HG02885 (cell line): Measurements from ENCODE around the gene EP300.
"Not testable (repeated sequence)": the region's sequence is repeated elsewhere in the genome, so short reads cannot be mapped to it uniquely, and the experiment has no call there.

ENCODE experiments used
- ATAC-seq: cut with Tn5 transposase; IDR thresholded peaks from one replicate; pipeline ENCODE4 v1.9.1; 2021; ENCODE audit warnings: mild to moderate bottlenecking; ENCODE audit not compliant: unreplicated experiment, poor library complexity

Gene EP300

DNA sequence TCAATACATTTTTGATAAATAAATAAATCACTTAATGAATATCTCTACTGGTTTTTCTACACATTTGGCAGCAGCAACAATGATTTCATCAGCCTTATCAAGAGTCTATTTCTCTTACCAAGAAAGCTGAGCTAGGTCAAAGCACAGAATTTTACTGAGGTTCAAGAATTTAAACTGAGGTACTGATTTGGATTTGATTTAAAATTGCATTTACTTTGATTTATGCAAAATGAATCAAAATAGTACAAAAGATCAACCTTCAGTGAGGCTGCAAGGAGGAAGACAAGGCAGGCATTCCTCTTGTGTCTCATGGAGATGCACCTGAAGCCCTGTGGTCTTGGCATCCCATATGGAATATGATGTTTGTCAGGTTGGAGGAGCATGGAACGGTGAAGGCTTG lies 15.5 kb upstream of the EP300 start:
- ATAC-seq: no peak

- ATAC-seq: no peak
Measured at GRCh38 chr22:41078931-41079330, 13.5 kb upstream of the EP300 start.

GRCh38 chr22:41085842-41086241 lies 6.5 kb upstream of the EP300 start:
- no peak for ATAC-seq

GRCh38 chr22:41091132-41092022 lies 1.0 kb upstream of the EP300 start:
- peak; percentile 75 for ATAC-seq

GRCh38 chr22:41092847-41093411 lies 537 bp downstream of the EP300 start:
- ATAC-seq: peak; percentile 5

GRCh38 chr22:41094041-41094593 lies 1.7 kb downstream of the EP300 start:
- ATAC-seq: no peak

- ATAC-seq: no peak
Measured at GRCh38 chr22:41096391-41096790, 4.0 kb downstream of the EP300 start.

DNA sequence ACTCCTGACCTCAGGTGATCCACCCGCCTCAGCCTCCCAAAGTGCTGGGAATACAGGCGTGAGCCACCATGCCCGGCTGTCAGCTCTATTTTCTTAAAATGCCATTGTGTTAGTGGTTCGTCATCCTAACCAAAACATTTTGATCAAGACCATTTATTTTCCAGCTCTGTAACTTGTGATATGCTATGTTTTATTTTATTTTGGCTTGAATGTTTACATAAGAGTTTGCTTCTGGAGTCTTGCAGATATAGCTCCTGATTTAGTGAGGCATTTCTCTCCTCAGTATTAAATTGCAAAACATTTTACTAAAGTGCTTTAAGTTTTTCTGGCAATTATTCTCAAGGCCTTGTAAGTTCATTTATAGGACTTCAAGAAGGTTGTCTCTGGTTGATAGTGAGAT lies 4.4 kb downstream of the EP300 start:
- no peak for ATAC-seq

- ATAC-seq: no peak
Measured at GRCh38 chr22:41099036-41099435, 6.6 kb downstream of the EP300 start.

DNA sequence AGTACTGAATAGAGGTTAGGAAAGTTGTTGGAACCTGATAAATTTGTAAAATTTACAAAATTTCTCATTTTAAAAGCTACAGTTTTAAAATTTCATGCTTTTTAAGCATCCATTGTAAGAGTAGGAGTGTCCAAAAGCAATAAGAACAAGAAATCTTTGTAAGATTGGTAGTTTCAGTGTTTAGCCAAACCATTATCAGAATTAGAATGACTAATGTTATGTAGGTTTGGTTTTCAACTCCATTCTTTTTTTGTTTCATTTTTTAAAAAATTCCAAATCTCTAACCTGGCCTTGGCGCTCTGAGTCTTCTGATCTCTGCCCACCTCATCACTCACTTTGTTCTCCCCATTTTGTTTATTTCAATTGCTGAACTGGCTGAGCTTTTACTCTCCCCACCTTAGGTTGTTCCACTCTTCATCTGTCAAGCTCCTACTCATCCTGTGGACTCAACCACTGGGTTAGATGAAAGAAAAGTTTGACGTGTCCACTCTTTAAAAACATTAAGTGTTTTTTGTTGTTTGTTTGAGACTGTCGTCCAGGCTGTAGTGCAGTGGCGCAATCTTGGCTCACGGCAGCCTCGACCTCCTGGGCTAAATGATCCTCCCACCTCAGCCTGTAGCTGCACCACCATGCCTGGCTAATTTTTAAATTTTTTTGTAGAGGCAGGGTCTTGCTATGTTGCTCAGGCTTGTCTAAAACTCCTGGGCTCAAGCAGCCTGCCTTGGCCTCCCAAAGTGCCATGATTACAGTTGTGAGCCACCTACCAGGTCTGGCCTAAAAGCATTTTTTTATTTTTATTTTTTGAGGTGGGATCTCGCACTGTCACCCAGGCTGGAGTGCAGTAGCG lies 14.0 kb downstream of the EP300 start:
- ATAC-seq: no peak

GRCh38 chr22:41106969-41107325 lies 14.6 kb downstream of the EP300 start:
- not testable (repeated sequence) for ATAC-seq

DNA sequence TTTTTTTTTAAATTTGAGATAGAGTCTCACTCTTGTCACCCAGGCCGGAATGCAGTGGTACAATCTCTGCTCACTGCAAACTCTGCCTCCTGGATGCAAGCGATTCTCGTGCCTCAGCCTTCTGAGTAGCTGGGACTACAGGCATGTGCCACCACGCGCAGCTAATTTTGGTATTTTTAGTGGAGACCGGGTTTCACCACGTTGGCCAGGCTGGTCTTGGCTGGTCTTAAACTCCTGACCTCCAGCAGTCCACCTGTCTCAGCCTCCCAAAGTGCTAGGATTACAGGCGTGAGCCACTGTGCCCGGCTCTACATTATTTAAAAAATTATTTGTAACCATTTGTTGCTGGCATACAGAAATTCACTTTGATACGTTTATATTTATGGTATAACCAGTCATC lies 18.6 kb downstream of the EP300 start:
- no peak for ATAC-seq

DNA sequence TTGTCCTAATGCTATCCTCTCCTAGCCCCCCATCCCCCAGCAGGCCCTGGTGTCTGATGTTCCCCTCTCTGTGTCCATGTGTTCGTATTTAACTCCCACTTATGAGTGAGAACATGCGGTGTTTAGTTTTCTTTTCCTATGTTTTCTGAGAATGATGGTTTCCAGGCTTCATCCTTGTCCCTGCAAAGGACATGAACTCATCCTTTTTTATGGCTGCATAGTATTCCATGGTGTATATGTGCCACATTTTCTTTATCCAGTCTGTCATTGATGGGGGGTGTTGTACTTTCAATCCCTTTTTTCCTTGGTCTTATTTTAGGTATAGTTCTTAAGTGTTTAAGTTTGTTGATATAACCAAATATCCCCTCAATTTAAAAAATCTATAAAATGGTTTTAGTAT lies 23.9 kb downstream of the EP300 start:
- no peak for ATAC-seq

DNA sequence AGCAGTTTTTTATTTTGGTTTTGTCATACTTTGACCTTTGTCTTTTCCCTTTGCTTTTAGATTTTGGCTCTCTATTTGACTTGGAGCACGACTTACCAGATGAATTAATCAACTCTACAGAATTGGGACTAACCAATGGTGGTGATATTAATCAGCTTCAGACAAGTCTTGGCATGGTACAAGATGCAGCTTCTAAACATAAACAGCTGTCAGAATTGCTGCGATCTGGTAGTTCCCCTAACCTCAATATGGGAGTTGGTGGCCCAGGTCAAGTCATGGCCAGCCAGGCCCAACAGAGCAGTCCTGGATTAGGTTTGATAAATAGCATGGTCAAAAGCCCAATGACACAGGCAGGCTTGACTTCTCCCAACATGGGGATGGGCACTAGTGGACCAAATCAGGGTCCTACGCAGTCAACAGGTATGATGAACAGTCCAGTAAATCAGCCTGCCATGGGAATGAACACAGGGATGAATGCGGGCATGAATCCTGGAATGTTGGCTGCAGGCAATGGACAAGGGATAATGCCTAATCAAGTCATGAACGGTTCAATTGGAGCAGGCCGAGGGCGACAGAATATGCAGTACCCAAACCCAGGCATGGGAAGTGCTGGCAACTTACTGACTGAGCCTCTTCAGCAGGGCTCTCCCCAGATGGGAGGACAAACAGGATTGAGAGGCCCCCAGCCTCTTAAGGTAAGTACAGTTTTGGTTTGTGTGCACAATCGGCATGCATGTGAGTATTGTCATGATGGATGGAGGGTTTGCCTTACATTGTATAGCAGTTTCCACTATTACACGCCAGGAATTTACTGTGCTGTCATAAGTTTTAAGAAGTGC lies 25.0 kb downstream of the EP300 start:
- no peak for ATAC-seq

DNA sequence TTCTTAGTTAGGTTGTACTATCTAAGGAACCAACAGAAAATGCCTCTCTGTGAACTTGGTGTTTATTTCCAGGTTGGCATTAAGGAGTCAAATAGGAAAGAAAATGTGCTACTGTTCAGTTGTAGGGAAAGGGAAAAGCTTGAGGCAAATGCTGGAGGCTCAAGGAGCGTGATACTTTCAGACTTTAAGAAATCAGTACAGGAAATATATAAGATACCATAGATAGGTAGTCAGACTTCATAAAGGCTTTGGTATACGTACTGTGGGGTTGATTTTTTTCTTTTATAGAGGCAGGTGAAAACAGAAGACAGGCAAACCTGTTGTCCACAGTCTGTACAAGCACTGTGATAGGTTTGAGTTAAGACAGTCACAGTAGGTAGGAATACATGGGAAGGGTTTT lies 30.8 kb downstream of the EP300 start:
- no peak for ATAC-seq

DNA sequence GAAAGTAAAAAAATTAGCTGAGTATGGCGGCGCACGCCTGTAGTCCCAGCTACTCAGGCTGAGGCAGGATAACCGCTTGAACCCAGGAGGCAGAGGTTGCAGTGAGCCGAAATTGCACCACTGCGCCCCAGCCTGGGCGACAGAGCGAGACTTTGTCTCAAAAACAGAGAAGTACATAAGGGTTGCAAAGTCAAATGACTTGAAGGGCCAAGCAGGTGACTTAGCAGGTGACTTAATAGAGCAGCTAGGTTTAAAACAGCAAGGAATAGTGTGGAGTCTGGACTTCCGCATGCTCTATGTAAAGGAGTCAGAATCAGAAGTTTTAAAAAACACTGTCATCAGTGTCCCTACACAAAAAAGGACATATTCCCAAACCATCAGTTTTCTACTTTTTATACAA lies 31.7 kb downstream of the EP300 start:
- ATAC-seq: no peak

DNA sequence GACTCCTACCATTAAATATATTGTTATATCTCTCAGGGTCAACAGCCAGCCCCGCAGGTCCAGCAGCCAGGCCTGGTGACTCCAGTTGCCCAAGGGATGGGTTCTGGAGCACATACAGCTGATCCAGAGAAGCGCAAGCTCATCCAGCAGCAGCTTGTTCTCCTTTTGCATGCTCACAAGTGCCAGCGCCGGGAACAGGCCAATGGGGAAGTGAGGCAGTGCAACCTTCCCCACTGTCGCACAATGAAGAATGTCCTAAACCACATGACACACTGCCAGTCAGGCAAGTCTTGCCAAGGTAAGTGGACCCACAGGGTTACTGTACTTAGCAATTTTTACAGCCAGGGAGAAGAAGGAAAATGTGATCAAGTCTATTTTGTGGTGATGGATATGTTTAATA lies 35.1 kb downstream of the EP300 start:
- ATAC-seq: no peak

DNA sequence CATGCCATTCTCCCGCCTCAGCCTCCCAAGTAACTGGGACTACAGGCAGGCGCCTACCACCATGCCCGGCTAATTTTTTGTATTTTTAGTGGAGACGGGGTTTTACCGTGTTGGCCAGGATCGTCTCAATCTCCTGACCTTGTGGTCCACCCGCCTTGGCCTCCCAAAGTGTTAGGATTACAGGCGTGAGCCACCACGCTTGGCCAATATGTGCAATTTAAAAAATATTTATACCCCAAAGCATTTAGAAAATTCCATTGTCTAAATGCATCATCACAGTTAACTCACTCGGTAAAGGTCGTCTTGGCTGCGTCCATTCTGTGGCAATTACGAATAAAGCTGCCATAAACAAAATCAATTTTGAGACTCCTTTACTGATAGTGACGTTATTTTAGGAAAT lies 36.2 kb downstream of the EP300 start:
- ATAC-seq: no peak

GRCh38 chr22:41132550-41132949 lies 40.2 kb downstream of the EP300 start:
- no peak for ATAC-seq

GRCh38 chr22:41140365-41140957 lies 48.1 kb downstream of the EP300 start:
- no peak for ATAC-seq
